Astrocyte (in vitro differentiated cells and primary cell): Measurements from ENCODE around the gene IFIT1B.
"Not testable (repeated sequence)": the region's sequence is repeated elsewhere in the genome, so short reads cannot be mapped to it uniquely, and the experiment has no call there.

Source experiments
- CTCF ChIP-seq: IDR thresholded peaks from 2 replicates; pipeline ENCODE4 v1.5.1; 2011; ENCODE audit warnings: low read depth, mild to moderate bottlenecking, inconsistent platforms, low read length, moderate library complexity; ENCODE audit not compliant: insufficient read depth
- EZH2 ChIP-seq: IDR thresholded peaks from 2 replicates; pipeline ENCODE4 v1.6.1; 2012; ENCODE audit warnings: mild to moderate bottlenecking, low read length, inconsistent platforms; ENCODE audit not compliant: insufficient read depth

- not testable (repeated sequence) for TF ChIP-seq CTCF, EZH2
Observed at GRCh38 chr10:89412276-89412675, 34.4 kb downstream of the IFIT1B start.
